Mucosa of descending colon (tissue), 3 donors: ENCODE measurements around the gene VSTM2B. TPM values are rescaled to one million over a fixed set of nuclear protein-coding genes. Genes with fewer than 3 reads are reported as not detected.

ENCODE experiments used
- ATAC-seq: fragments of 200-7000 bp; cut with Tn5 transposase; one replicate; pipeline ENCODE4 v1.9.1; 2020; ENCODE audit warnings: mild to moderate bottlenecking, moderate library complexity
- DNase-seq, 3 donors: peaks; one replicate each; pipeline ENCODE4 v3.0.0-alpha.2; 2020
- H3K36me3 ChIP-seq: fragments of 200-600 bp; one replicate; pipeline ENCODE4 v1.8.0; 2021; ENCODE audit warnings: low read depth, mild to moderate bottlenecking
- H3K4me1 ChIP-seq: fragments of 200-600 bp; one replicate; pipeline ENCODE4 v1.8.0; 2021; ENCODE audit warnings: low read depth, mild to moderate bottlenecking
- H3K4me3 ChIP-seq: fragments of 200-600 bp; one replicate; pipeline ENCODE4 v1.8.0; 2021; ENCODE audit warnings: mild to moderate bottlenecking
- H3K9me3 ChIP-seq: fragments of 200-600 bp; one replicate; pipeline ENCODE4 v1.8.0; 2021; ENCODE audit warnings: mild to moderate bottlenecking
- CTCF ChIP-seq: fragments of 200-600 bp; IDR thresholded peaks from one replicate; pipeline ENCODE4 v1.8.0; 2022; ENCODE audit warnings: antibody characterized with exemption, mild to moderate bottlenecking
- intact Hi-C, 2 donors: fragments of 100-400 bp; cut with DNase I in 1 of 2; cut with micrococcal nuclease in 1 of 2; formaldehyde crosslinking; loops; one replicate each; pipeline versions ENCODE4 v1.11.0 to v1.11.1; 2022; cut with DNase I, micrococcal nuclease
- total RNA-seq, 3 donors: library from RNA; stranded (reverse); fragmentation: NEBNext Ultra II Directional in 2 of 3; extraction: Animal tissue kit (Norgen Biotek cat#: 25700) in 2 of 3; gene quantifications; one replicate each; pipeline versions ENCODE4 v1.2.1 to v1.2.4, GENCODE V29; 2021 to 2023
- donor health status: DM: no; HTN: no; CAD: no; lungs with moderate emphysema.
- donor health status: DM: no; HTN: no; CAD: no.
- donor health status: DM: no; HTN: yes; CAD: no.

The VSTM2B gene
- total RNA-seq, 3 donors from 2014 or later, result 0.32 TPM; not detected in 2

- ATAC-seq (no peak), DNase-seq (peak in 1 of 3 donors; percentile 24)
- no peak for TF ChIP-seq CTCF
- Histone ChIP-seq H3K9me3 (no peaks in the 10 kb centered on the region), H3K36me3 (no peaks in the 10 kb centered on the region), H3K4me1 (no peaks in the 10 kb centered on the region), H3K4me3 (no peak overlapping the region)
- intact Hi-C loops, result no loop called here
Observed at GRCh38 chr19:29497686-29498436, 27.9 kb upstream of the VSTM2B start.

- DNase-seq, result peak in 1 of 3 donors; percentile 8
- H3K4me3 ChIP-seq, result no peak overlapping the region
- no peak for TF ChIP-seq CTCF
- ATAC-seq, result no peak
- H3K9me3 ChIP-seq, result no peaks in the 10 kb centered on the region
- no peaks in the 10 kb centered on the region for H3K4me1 ChIP-seq
- H3K36me3 ChIP-seq, result no peaks in the 10 kb centered on the region
- intact Hi-C loops, result no loop called here
Observed at GRCh38 chr19:29499261-29499920, 26.4 kb upstream of the VSTM2B start.

DNA sequence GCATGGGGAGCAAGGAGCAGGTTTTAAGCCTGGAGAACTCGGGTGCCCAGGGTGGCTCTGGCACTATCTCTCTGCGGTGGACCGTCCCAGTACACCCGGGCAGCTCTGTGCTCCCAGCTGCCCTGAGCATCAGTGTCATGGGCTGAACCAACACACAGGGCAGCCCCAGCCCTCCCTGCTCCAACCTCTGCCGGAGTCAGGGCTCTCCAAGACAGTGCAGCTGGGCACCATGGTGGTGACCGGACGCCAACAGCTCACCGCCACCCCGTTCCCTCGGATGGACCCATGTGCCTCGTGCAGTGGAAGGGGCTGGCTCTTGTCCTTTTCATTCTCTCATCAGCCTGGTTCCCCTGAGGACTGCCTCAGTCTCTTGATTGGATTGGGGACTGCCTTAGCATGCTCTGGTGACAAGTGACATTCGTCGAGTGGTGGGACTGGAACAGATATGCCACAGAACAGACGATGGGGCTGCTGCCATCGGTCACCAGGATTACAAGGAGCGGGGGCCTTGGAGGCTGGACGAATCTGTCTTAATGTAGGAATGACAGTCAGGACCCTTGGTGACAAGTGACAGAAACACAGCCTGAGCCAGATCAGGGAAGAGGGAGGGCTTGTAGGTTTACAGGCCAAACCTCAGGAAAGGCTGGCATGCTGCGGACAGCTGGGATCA lies 25.7 kb upstream of the VSTM2B start:
- Histone ChIP-seq H3K9me3 (no peaks in the 10 kb centered on the region), H3K4me3 (no peak overlapping the region), H3K4me1 (no peaks in the 10 kb centered on the region), H3K36me3 (no peaks in the 10 kb centered on the region)
- no peak for ATAC-seq
- intact Hi-C loops, result no loop called here
- DNase-seq, result peak in 2 of 3 donors; percentile 15 to 16
- no peak for TF ChIP-seq CTCF

DNA sequence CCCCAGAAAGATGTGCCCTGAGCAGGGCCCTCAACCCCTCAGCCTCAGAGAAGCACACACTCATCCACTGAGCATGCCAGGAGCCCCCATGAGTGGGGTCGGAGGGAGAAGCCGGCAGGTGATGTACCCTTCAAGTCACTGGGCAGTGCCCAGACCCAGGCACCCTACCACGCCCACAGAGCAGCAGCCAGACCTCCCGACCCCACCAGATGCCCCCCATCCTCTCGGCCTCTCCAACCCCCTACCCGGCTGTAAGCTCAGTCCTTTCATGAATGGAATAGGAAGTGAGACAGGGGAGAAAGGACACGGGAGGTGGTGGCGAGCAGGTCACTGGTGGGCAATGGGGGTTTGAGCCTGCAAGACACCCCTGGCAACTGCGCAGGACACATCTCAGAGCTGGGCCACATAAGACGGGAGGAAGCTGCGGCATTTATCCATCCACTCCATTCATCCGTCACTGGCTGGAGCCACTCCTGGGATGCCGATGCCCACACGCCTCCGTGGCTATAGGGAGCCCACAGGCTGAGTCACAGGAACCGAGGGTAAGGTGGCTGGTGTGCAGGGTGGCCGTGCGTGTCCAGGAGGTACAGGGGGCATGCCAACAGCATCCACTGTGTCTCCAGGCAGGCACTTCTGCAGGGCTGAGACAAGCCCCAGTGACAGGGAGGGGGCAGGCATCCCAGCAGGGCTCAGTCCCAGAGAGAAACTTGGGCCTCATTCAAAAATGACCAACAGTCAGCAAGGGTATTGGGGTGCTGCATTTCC lies 23.8 kb upstream of the VSTM2B start:
- TF ChIP-seq CTCF, result no peak
- DNase-seq (peak in 2 of 3 donors; percentile 5 to 21), ATAC-seq (no peak)
- no peaks in the 10 kb centered on the region for H3K4me1 ChIP-seq
- H3K4me3 ChIP-seq, result no peak overlapping the region
- no peaks in the 10 kb centered on the region for H3K9me3 ChIP-seq
- intact Hi-C loops, result no loop called here
- H3K36me3 ChIP-seq, result no peaks in the 10 kb centered on the region

- DNase-seq (no peak), ATAC-seq (no peak)
- no peak for TF ChIP-seq CTCF
- Histone ChIP-seq H3K4me1 (no peaks in the 10 kb centered on the region), H3K36me3 (no peaks in the 10 kb centered on the region), H3K9me3 (no peaks in the 10 kb centered on the region), H3K4me3 (no peak overlapping the region)
- intact Hi-C loops, result no loop called here
Observed at GRCh38 chr19:29502581-29502850, 23.3 kb upstream of the VSTM2B start.
